GM21737 (cell line): ENCODE data around the gene PHACTR1.

Experiments used
- ATAC-seq: cut with Tn5 transposase; IDR thresholded peaks from one replicate; pipeline ENCODE4 v1.9.1; 2021; ENCODE audit warnings: mild to moderate bottlenecking, moderate library complexity; ENCODE audit not compliant: unreplicated experiment

Gene PHACTR1

GRCh38 chr6:13248584-13248985 lies 532.0 kb downstream of the PHACTR1 start:
- no peak for ATAC-seq

- no peak for ATAC-seq
Observed at GRCh38 chr6:13248994-13249393, 532.4 kb downstream of the PHACTR1 start.

- no peak for ATAC-seq
Observed at GRCh38 chr6:13249817-13250216, 533.2 kb downstream of the PHACTR1 start.

- ATAC-seq, result no peak
Observed at GRCh38 chr6:13250703-13251102, 534.1 kb downstream of the PHACTR1 start.

DNA sequence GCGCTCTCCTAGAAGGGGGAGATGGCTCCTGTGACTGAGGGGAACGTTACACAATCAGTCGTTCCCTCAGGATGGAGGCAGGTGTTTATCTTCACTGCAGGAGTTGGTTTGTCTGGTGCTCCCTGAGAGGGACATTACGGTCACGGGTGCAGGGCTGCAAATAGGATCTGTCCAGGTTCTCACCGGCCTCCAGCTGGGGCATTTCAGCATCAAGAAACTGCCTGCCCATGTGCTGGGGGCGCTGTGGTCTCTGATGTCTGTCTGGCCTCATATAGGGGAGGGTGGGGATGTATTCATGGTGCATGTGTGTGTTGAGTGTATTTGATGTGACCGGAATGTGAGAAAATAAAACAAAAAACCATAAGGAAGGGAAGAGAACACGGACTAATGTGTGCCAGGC lies 534.7 kb downstream of the PHACTR1 start:
- no peak for ATAC-seq

DNA sequence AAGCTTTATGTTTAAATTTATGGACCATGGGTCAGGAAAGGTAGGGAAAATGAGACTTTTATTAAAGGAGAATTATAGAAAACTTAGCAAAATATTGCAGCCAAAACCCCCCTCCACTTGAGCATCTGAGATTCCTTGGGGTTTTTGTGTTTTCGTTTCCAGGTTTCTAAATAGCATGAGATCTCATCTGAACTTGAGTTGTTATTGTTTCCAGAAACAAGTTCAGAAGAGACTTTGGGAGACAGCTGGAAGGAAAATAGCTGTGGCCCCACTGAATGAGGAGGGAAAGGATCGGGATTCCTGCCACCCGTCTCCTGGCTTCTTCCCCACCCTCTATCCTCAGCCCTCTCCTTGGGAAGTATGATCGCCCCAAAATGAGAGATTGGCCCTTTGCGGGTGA lies 536.2 kb downstream of the PHACTR1 start:
- ATAC-seq, result no peak

- ATAC-seq, result no peak
Observed at GRCh38 chr6:13253272-13253671, 536.7 kb downstream of the PHACTR1 start.

DNA sequence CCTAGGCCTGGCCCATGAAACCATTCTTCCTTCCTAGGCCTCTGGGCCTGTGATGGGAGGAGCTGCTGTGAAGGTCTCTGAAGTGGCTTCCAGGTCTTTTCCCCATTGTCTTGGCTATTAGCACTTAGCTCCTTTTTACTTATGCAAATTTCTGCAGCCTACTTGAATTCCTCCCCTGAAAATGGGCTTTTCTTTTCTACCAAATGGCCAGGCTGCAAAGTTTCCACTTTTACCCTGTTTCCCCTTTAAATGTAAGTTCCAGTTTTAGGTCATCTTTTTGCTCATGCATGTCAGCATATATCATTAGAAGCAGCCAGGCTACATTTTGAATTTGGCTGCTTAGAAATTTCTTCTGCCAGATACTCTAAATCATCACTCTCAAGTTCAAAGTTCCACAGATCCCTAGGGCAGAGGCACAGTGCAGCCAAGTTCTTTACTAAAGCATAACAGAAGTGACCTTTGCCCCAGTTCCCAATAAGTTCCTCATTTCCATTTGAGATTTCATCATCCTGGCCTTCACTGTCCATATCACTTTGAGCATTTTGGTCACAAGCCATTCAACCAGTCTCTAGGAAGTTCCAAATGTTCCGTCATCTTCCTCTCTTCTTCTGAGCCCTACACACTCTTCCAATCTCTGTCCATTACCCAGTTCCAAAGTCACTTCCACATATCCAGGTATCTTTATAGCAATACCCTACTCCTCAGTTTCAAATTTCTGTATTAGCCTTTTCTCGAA lies 539.9 kb downstream of the PHACTR1 start:
- no peak for ATAC-seq

- peak; percentile 35 for ATAC-seq
Observed at GRCh38 chr6:13259393-13259792, 542.8 kb downstream of the PHACTR1 start.

- no peak for ATAC-seq
Observed at GRCh38 chr6:13260101-13260598, 543.6 kb downstream of the PHACTR1 start.

DNA sequence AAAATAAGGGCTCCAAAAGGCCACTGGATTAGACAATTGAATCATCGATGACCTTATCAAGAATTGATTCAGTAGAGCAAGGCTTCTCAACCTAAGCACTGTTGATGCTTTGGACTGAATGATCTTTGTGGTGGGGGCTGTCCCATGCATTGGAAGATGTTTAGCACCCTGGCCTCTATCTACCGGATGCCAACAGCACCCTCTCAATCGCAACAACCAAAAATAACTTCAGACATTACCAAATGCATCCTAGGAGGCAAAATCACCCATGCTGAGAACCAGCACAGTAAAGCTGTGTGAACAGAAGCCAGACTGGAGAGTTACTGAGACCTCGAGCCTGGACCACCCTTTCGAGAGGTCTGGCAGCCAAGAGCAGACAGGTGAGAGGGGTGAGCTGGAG lies 544.3 kb downstream of the PHACTR1 start:
- no peak for ATAC-seq

DNA sequence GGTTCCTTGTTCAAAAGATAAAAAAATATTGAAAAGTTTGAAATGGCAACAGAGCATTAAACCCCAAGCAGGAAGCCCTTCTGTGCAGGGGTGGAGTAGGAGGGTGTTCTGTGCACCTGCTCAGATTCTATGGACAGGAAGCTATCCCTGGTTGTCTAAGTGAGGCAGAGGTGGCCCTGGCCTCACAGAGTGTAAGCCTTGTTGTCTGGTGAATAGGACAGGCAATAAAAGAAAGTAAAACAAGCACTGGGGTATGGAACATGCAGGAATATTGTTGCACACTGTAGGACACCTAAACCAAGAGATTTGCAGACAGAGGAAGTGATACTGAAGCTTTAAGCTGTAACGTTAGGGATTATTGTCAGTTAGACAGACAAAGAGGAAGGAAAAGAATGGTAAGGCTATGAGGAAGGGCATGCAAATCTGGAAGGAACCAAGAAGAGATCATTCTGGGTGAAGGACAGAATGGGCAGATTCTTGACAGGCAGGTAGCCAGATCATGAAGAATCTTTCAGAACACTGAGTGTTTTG lies 545.0 kb downstream of the PHACTR1 start:
- peak; percentile 54 for ATAC-seq

GRCh38 chr6:13262302-13263230 lies 546.0 kb downstream of the PHACTR1 start:
- no peak for ATAC-seq

GRCh38 chr6:13263669-13264068 lies 547.1 kb downstream of the PHACTR1 start:
- ATAC-seq, result no peak

- ATAC-seq, result no peak
Observed at GRCh38 chr6:13267142-13267651, 550.6 kb downstream of the PHACTR1 start.

GRCh38 chr6:13268913-13269518 lies 552.4 kb downstream of the PHACTR1 start:
- no peak for ATAC-seq

DNA sequence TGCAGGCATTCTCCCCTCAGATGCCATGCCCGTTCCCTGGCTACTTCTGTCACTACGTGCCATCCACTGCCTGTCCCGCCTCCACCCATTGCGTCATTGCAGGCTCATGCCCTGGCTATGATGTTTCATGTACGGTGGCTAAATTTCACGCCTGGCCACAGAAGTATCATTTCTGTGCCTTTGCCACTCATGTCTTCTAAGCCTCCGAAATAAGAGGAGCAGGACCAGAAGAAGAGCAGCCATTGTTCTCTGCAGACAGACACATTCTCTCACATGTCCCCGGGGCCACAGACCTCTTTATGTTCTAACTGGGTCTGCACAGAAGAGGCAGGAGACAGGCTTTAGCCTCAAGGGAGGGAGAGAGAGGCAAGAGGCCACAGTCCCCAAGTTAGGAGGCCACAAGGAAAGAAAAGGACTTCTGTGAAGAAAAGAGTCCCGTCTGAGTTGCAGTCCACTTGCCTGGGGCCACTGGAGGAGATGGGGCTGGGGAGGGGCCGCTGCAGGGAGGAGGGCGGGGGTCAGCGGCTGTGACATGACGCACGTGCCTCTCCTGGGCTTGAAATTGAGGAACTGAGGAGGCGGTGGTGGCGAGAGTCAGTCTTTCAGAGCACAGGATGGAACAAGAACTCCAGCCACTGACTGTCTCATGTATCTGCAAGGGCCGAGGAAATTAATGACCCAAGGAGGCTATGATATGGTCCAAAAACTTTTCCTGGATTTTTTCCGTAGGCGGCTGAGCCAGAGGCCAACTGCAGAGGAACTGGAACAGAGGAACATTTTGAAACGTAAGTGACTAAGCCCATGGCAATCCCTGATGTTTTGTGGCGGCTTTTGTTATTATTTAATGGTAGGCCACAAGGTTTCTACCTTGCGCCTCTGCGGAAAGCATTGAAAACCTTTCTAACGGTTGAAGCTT lies 555.8 kb downstream of the PHACTR1 start:
- peak; percentile 54 for ATAC-seq

GRCh38 chr6:13273202-13273930 lies 556.8 kb downstream of the PHACTR1 start:
- no peak for ATAC-seq
